NCI-H82 (cell line): ENCODE data around the gene FUT2.
"Not testable (repeated sequence)": the region's sequence is repeated elsewhere in the genome, so short reads cannot be mapped to it uniquely, and the experiment has no call there.

Experiments
- DNase-seq: peaks from one replicate; lab custom pipeline; 2025; lab: John Stamatoyannopoulos, UW

FUT2 gene

DNA sequence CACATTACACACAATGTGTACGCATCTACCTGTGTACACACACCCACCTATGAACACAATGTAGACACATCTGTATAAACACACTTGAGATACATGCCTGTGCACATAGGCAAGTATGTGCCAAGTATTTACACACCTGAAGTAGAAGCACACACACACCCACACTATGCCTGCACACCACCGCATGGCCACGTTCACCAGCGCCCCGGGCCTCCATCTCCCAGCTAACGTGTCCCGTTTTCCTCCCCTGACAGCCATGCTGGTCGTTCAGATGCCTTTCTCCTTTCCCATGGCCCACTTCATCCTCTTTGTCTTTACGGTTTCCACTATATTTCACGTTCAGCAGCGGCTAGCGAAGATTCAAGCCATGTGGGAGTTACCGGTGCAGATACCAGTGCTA lies 6.9 kb downstream of the FUT2 start:
- DNase-seq: no peak

DNA sequence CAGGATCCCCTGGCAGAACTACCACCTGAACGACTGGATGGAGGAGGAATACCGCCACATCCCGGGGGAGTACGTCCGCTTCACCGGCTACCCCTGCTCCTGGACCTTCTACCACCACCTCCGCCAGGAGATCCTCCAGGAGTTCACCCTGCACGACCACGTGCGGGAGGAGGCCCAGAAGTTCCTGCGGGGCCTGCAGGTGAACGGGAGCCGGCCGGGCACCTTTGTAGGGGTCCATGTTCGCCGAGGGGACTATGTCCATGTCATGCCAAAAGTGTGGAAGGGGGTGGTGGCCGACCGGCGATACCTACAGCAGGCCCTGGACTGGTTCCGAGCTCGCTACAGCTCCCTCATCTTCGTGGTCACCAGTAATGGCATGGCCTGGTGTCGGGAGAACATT lies 7.5 kb downstream of the FUT2 start:
- DNase-seq: no peak

DNA sequence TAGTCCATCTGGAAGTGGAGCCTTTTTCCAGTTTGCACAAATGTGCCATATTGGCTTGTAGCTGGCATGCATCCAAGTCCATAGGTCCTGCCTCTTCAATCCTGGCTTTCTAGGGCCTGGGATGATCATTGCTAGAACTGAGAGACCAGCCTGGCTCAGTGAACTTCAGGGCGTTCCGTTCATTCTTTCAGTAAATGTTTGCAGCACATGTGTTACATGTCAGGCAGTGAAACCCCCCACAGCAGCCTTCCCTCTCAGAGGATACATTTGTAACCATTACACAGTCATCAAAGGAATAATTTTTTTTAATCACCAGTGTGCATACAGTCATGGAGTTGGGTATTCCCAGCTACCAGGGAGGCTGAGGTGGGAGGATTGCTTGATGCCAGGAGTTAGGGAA lies 9.7 kb downstream of the FUT2 start:
- peak; percentile 66 for DNase-seq

DNA sequence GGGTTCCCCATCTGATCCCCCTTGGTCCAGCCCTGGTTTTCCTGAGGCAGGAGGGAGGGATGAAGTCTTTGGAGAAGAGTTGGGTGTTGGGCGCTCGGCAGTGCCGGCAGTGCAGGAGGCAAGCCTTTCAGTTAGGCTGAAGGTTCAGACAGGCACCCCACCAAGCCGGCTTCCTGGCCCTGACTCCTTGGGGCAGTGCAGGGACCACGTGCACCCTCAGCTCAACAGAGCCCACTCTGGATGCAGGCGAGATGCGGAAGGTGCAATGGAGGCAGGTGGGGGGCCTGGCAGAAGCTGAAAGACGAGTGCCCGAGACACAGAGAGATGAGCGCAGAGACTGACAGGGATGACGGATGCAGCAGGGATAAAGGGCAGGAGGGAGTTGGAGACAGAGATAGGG lies 12.7 kb downstream of the FUT2 start:
- DNase-seq: no peak

DNA sequence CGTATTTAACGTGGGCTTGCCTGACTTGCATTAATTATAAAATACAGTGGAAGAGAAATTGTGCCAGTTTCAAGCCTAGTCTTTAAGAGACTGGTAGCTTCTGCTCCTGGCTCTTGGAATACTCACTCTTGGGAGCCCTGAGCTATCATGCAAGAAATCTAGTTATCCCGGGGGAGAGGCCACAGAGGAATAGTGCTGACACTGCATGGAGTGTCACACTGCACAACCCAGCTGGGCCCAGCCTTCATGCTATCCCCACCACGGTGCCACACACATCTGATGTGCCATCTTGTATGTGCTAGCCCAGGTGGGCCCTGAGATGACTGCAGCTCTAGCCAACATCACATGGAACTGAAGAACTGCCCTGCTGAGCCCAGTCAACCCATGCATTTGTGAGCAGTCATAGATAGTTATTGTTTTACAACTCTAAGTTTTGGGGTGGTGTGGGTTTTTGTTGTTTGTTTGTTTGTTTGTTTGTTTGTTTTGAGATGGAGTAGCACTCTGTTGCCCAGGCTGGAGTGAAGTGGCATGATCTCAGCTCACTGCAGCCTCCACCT lies 15.4 kb downstream of the FUT2 start:
- DNase-seq: no peak

DNA sequence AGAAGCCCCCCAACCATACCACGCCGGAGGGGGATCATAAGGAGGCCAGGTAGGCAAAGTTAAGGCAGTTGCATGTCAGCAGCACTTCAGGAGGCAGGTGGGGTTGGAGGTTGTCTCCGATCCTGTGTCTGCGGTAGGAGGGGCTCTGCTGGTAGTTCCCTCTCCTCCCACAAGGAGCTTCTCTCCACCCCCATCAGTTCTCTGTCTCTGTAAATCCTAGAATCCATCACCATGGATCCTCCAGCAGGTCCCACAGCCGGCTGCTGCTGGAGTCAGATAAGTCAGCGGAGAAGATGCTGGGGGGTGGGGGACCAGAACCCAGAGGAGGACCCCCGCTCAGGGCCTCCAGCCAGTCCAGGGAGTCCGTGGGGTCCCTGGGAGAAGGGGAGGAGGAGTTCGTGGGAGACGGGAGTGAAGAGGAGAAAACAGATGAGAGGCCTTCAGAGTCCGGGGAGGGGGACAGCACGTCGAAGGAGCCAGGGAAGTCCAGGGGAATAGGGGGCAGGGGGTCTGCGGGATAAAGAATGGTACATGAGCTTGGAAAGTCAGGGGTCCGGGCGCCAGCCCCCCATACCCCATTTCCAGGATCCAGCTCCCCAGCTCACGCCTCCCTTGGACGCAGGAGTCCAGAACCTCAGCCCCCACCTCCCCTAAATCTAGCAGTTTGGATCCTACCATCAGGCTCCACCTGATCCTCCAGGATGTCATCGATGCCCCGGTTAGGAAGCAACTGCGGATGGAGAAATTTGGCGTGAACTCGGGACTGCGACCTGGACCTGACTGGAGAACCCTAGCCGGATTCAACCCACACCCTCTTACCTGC lies 17.5 kb downstream of the FUT2 start:
- DNase-seq: peak; percentile 77

DNA sequence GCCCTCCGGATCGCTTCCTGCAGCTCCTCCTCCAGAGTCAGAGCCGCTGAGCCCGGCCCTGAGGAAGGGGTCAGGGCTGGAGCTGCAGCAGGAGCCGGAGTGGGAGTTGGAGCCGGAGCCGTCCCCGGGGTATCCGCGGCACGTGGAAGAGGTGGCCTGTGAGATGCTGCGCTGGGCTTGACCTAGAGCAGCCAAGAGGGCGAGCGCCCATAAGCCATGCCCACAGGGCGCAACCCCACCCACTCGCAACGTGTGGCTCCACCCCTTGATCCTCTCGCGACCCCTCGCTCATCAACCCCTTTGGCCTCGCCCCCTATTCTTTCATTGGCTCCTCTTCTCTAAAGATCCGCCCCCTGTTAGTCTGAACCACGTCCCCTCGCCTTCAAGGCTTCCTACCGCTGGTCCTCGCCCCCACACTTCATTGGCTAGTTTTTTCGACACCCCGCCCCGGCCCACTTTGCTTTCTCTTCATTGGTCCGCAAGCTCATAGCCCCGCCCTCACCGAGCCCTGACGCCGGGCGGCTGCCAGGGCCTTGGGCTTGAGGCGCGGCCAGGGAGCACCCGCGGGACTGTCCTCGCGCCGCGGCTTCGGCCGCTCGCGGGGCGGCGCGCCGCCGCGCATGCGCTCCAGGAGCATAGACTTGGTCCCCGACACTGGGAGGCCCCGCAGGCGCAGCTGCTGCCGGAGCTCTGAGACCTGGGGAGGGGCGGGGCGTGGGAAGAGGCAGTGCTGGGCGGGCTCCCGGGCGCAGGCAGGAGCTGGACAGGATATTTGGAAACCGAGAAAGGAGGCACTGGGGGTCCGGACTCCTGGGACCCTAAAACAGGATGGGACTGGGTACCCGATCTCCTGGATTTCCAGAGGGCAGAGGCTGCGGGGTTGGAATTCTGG lies 18.3 kb downstream of the FUT2 start:
- DNase-seq: peak; percentile 100

DNA sequence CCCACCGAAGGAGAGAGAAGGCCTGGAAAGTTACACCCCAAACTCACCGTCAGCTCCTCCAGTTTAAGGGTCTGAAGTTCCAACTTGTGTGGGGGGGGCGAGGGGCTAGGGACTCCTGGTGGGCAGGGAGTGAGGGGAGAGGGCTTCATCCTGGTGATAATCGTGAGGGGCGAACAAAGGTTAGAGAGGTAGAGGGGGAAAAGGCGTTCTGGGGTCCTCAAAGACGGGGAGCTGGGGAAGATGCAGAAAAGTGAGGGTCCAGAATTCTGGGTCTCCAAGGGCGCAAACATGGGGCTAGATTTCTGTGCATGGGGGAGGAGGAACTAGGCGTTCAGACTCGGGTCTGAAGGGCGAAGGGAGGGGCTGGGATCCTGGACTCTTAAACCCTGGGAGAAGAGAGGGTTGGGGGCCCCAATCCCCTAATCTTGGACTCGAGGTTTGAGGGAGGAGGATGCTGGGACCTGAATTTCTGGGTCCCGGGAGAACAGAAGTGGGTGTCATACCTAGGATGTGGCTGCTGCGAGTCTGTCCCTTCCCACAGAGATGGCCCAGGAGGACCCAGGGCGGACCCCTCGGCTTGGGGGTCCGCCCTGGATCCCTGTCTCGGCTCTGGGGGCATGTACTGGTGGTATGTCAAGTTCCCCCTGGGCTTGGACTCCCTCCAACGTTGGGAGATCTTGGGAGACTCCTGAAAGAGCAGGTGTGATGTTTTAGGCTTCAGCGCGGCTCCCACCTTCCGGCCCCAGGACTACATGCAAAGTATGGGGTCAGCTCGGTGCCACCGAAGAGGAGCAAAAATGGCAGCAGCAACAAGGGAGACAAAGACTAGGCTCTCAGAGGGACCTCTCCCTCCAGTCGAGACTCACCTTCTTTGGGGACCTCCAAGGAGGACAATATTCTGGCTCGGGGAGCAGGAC lies 19.2 kb downstream of the FUT2 start:
- no peak for DNase-seq

DNA sequence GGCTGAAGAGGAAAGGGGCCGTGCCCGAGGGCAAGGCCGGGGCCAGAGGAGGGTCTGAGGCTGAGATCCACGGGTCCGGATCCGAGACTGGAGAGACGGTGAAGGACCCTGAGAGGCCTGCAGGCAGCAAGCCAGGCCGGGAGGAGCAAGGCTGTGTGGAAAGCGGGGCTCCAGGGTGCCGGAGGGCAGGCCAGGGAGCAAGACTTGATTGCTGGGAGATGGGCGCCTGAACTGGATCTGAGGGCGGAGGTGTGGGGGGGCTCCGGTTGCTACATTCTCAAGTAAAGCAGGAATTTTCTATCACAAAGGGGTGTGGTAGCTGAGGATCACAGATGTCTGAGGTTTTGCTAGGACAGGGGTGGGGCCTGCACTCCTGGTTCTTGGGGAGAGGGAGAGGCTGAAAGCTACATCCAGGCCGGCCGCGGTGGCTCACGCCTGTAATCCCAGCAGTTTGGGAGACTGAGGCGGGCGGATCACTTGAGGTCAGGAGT lies 20.0 kb downstream of the FUT2 start:
- DNase-seq: no peak

DNA sequence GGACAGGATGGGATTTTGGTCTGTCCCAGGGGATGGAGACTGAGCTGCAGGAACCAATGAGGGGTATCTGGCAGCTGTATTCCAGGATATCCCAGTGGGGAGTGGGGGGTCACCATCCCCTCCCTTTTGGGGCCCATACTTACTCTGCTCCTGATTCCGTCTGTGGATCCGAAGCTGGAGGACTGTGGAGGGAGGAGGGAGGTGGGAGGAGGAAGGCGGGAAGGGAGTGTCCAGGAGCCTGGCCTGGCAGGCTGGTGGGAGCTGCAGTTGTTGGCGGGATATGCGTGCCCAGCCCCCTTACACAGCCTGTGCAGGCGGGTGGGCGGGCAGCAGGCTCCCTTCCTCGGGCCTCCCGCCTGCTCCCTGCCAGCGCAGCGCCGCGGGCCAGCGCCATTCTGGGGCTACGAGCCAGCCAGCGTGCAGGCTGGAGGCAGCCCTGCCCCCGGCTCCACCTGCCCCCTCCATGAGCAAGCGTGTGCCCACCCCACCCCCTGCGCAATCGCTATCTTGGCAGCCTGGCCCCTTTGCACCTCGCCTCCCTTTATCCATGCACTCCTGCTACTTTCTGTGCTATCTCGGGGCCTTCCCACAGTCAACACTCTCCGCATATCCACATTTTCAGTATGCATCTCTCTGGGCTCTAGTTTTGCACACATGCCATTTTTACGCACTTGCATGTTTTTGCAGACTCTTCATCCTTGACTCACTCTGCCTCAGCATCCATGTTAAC lies 21.0 kb downstream of the FUT2 start:
- peak; percentile 37 for DNase-seq

DNA sequence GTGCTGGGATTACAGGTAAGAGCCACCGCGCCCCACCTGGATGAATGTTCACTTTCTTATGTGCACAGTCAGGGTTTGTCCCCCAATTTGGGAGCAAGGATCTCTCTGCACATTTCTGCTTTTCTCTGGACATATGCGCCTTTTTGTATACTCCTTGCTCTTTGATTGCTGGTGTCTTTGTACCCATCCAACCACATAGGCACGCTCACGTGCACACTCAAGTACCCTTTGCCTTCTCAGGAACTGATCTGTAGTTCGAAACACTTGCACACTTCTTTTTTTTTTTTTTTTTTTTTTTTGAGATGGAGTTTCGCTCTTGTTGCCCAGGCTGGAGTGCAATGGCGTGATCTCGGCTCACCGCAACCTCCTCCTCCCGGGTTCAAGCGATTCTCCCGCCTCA lies 22.3 kb downstream of the FUT2 start:
- not testable (repeated sequence) for DNase-seq

DNA sequence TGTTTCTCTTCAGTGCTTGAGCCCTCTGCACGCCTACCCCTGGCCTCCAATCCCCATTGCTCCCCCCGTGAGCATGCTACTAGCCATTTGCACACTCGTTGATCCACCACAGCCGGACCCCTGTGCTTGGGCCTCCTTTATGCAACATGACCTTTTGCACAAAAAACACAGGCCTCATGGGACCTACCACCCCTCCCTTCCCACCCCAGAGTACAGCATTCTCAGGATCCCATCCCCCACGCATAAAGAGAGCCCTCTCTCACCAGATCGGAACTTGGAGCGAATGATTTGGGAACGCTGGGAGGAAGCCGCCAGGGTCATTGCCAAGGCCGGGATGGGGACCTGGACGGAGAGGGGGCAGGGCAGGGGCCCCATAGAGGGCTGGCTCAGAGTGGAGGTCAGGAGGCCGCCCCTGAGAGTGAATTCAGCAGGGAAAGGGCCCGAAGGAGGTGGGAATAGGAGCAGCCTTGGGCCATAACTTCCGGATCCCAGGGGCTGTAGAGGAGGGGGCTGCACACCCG lies 23.0 kb downstream of the FUT2 start:
- no peak for DNase-seq

DNA sequence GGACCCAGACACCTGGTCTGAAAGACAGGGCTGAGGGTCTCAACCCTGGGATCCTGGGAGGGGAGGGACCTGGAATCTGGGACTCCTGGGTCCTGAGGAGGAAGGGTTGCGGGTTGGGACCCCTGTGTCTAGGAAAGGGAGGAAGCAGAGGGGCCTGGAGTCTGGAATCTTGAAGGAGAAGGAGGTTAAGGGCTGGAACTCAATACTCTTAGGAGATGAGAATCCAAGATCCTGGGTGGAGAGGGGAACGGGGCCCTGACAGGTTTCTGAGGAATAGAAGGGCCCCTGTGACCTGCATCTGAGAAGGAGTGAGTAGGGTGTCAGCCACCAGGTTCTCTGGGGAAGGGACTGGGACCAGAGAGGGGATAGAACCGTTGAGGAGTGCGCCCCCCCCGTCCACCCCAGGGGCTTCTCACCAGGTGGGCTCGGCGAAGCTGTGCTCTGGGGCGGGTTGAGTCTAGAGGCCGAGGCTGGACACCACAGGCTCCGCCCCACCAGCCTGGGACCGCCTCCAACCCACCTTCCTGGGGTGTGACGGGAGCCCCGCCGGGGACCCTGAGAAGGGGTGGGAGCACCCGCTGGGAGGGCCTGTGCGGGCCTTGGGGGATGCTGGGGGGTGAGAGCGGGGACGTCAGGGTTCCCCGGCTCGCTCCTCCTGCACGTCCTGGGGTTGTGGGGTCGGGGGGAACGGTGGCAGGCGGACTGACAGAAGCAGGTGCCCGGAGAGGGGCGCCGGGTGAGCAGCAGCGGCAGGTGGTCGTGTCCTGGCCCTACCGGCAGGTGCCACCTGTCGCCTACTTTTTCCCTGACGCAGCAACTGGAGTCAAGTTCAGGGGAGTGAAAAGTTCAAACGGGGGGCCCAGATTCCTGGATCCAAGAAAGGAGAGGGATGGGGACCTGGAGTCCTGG lies 23.7 kb downstream of the FUT2 start, which contains the start of gene MAMSTR:
TSS of gene MAMSTR (minus strand) at position 463 of the 909 bp plus-strand sequence. CDS start 694 bp downstream, outside the sequence.
- no peak for DNase-seq

DNA sequence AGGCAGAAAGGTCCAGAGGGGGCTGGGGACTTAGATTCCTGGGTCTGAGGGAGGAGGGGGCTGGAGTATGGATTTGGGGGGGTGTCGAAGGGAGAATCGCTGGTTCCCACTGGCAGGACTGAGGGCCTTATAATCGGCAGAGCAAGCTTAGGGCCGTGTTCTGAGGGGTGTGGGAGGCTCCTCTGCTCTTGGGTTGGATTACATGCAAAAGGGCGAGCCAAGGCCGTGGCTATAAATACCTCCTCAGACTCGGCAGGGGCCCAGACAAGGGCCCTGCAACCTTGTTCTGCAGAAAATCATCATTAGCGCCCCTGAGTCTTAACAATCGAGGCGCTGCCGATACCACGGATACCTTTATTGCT lies 24.5 kb downstream of the FUT2 start:
- no peak for DNase-seq

DNA sequence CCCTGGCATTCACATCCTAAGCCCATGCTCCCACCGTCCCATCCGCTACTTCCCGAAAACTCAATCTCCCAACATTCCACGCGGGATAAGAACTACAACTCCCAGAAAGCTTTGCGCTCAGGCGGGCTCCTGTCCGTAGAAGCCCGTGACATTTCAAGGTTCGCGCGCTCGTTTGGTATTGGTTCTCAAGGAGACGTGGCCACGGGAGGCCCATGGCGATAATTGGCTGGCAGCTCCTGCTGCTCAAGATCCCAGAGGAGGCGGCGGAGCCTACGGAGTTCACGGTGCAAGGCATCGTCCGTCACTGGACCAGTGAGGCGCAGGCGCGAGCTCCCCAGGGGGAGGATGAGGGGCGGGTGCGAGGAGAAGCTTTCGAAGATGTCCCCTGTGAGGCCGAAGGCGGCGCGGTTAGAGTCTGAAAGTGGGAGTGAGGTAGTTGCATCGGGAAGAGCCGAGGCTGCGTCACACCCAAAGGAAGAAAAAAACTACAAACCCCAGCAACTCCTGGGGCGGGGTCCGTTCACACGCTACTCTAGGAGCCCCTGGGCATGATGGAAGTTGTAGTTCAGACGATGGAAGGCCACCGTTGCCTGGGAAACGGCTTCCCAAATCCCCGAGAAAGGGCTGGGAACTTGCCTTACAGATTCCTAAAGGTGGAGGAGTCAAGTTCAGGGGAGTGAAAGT lies 25.0 kb downstream of the FUT2 start:
- peak; percentile 100 for DNase-seq

DNA sequence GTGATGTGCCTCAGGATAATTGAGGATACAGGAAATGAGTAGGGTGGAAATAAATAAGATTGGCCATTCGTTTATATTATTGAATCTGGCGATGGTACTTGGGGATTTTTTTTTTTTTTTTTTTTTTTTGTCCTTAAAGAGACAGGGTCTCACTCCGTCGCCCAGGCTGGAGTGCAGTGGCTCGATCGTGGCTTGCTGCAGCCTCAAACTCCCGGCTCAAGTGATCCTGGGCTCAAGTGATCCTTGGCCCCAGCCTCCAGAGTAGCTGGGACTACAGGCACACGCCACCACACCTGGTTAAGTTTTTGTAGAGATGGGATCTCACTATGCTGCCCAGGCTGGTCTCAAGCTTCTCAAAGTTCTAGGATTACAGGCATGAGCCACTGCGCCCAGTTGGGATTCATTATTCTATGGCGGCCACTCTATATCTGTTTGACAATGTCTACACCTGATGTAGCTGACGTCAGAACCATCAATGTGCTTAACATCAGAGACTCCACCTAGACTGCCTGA lies 26.5 kb downstream of the FUT2 start:
- DNase-seq: no peak

DNA sequence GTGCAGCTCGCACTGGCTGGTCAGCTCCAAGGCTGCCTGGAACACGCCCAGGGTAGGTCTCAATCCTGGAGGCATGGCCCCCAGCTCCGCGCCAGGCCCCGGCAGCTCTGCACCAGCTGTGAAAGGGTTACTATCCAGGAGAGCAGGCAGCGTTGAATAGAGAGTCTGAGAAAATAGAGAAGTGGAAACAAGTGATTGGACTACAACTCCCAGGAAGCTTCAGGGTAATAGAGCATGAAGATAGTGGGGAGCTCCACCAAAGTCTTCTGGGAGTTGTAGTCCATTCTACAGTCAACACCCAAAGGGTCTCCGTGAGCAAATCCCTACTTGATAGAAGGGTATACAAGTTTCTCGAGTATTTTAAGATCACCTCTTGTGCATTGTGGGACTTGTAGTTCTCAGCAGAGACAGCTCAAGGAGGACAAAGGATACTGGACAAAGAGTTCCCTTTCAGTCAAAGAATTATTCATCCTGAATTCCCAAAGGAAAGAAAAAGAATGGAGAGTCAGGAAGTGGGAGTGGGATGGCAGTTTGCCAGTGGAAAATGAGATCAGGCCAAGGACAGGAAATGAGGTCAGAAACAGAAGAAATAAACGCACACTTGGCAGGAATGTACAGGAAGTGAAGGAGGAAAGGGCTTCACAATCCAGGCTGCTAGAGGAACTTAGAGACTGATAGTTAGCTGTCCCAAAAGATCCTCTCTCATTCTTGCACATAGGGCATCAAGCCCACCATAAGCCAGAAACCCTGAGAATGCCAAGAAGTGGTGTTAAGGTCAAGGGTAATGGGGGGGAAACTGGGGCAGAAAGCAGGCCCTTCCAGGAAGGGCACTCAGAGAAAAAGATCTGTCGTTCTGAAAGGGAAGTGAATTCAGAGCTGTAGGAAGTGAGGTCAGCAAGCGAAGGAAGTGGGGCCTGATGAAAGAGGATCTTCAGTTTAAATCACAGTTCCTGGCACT lies 29.3 kb downstream of the FUT2 start:
- peak; percentile 86 for DNase-seq

DNA sequence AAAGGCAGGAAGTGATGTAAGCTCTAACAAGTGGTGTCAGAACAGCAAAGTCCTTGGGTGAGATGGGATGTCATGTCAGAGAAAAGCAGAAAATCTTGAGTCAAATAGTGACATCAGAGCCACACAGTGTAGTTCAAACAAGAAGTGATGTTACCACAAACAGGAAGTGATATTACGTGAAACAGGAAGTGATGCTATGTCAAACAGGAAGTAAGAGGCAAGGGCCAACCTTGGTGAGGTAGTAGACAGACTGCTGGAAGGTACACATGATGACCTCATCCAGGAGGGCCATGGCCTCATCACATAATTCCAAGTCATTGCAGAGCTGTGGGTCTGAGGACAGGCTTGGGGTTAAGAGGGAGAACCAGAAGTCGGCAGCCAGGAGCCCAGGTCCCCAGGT lies 30.8 kb downstream of the FUT2 start:
- DNase-seq: no peak
